ENCODE data around the gene ITPR1.

The ITPR1 gene

GRCh38 chr3:4865714-4866113, 372.6 kb downstream of the ITPR1 start:
- Mint-ChIP-seq H3K27ac (no peak overlapping the region), H3K36me3 (peaks cover 17 to 18% of the 10 kb centered on the region in 2 donors), H3K27me3 (no peaks in the 10 kb centered on the region), H3K4me1 (peaks cover 16 to 21% of the 10 kb centered on the region in 2 donors), H3K4me3 (no peak overlapping the region), H3K9me3 (peaks cover 0 to 4% of the 10 kb centered on the region in 2 donors)
- no peak for DNase-seq
- no peak for ATAC-seq (replicated peaks)

DNA sequence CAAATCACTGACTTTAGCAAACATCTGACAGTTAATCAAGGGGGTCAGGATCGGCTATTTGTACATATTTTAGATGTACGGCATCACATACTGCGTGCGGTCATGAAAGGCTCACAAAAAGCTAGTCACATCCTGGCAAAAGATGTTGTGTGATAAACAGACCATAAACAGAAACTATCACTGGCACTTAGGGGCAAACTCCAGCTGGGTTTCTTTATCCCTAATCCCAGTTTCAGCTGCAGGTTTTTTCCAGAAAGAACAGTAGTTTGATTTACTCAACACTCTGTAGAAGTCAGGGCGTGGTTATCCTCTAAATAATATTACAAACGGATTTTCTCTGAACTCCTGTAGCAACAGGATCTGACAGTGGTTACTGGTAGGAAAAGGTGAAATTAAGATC, 373.7 kb downstream of the ITPR1 start:
- no peak for DNase-seq
- H3K9me3 Mint-ChIP-seq = peaks cover 0 to 2% of the 10 kb centered on the region in 2 donors
- H3K36me3 Mint-ChIP-seq = peaks cover 8 to 13% of the 10 kb centered on the region in 2 donors
- peaks cover 16 to 21% of the 10 kb centered on the region in 2 donors for H3K4me1 Mint-ChIP-seq
- H3K27me3 Mint-ChIP-seq = no peaks in the 10 kb centered on the region
- peak overlapping the region in 1 of 2 donors; percentile 85 for H3K4me3 Mint-ChIP-seq
- no peak for ATAC-seq (replicated peaks)
- peak overlapping the region; percentile 96 for H3K27ac Mint-ChIP-seq

DNA sequence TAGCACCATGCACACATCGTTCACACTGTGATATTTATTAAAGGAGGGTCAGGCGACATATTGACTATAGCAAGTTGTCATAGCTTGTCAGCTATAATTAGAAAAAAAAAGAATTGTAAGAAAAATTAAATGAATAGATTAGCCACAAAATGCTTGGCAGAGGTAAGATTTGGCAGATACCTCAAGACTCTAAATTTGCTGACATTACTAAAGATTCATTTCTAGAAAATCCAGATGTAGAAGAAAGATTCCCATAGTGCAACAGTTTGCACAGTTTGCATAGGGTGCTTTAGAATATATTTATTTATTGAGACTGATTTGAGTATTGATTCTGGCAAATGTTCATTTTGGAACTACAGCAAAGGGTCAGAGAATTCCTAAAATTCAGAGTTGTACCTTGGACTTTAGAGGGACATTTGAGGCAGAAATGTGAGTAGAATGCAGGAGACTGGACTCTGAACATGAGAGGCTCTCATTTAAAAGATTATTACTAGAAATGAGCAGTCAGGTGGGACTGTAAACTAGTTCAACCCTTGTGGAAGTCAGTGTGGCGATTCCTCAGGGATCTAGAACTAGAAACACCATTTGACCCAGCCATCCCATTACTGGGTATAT, 384.1 kb downstream of the ITPR1 start:
- no peaks in the 10 kb centered on the region for H3K4me1 Mint-ChIP-seq
- H3K27me3 Mint-ChIP-seq = no peaks in the 10 kb centered on the region

GRCh38 chr3:4880850-4881249, 387.7 kb downstream of the ITPR1 start:
- Mint-ChIP-seq H3K4me1 (peaks cover 0 to 3% of the 10 kb centered on the region in 2 donors), H3K27ac (no peak overlapping the region), H3K36me3 (no peaks in the 10 kb centered on the region), H3K9me3 (no peaks in the 10 kb centered on the region), H3K4me3 (no peak overlapping the region), H3K27me3 (no peaks in the 10 kb centered on the region)
- ATAC-seq (replicated peaks) (no peak), DNase-seq (no peak)

More for the DNA sequence above, 384.1 kb downstream of the ITPR1 start:
- no peak overlapping the region for H3K27ac Mint-ChIP-seq
- no peak for DNase-seq
- no peak for ATAC-seq (replicated peaks)
- H3K36me3 Mint-ChIP-seq = no peaks in the 10 kb centered on the region
- no peak overlapping the region for H3K4me3 Mint-ChIP-seq
- no peaks in the 10 kb centered on the region for H3K9me3 Mint-ChIP-seq

DNA sequence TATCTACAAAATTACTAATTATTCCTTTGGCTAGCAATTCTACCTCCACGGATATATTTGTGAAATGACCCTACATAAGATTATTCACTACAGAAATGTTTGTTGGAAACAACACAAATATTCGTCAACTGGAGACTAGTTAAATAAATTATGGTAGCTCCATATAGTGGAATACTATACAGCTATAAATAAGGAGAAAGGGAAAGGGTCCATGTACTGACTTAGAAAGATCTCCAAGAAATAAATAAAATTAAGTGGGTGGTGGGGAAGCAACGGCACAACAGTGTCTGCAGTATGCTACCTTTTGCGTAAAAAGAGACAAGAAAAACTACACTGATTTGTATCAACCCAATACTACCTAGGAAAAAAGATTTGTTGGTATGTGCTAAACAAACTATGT, 389.4 kb downstream of the ITPR1 start:
- Mint-ChIP-seq H3K36me3 (no peaks in the 10 kb centered on the region), H3K27ac (no peak overlapping the region), H3K9me3 (no peaks in the 10 kb centered on the region), H3K4me1 (peaks cover 5 to 8% of the 10 kb centered on the region in 2 donors), H3K27me3 (no peaks in the 10 kb centered on the region), H3K4me3 (no peak overlapping the region)
- DNase-seq (no peak), ATAC-seq (replicated peaks) (no peak)

- Mint-ChIP-seq H3K9me3 (no peaks in the 10 kb centered on the region), H3K27ac (no peak overlapping the region), H3K4me3 (no peak overlapping the region), H3K36me3 (no peaks in the 10 kb centered on the region), H3K4me1 (peaks cover 5 to 8% of the 10 kb centered on the region in 2 donors), H3K27me3 (no peaks in the 10 kb centered on the region)
- DNase-seq (no peak), ATAC-seq (replicated peaks) (no peak)
These were observed 389.9 kb downstream of the ITPR1 start for GRCh38 chr3:4883011-4883410.

DNA sequence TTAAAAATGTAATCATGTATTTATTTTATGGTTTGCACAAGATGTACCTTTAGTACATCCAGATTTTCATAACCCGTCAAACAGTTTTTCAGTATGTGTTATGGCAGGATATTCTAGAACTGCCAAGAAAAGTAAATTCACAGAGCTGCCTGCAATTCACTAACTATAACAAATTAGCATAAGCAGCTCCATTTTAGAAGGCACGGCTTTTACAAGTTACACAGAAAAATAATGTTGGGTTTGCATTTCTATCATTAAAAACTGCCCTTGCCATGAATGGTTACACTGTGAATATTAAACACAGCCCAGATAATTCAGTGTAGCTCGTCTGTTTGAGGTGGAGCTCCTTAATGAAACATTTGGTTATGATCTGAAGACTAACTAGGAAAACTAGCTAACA, 391.7 kb downstream of the ITPR1 start:
- Mint-ChIP-seq H3K9me3 (no peaks in the 10 kb centered on the region), H3K36me3 (peaks cover 0 to 3% of the 10 kb centered on the region in 2 donors), H3K4me1 (peaks cover 21 to 23% of the 10 kb centered on the region in 2 donors), H3K27me3 (no peaks in the 10 kb centered on the region), H3K4me3 (no peak overlapping the region), H3K27ac (no peak overlapping the region)
- DNase-seq (no peak), ATAC-seq (replicated peaks) (no peak)

GRCh38 chr3:4885316-4885715, 392.2 kb downstream of the ITPR1 start:
- H3K27ac Mint-ChIP-seq = no peak overlapping the region
- no peaks in the 10 kb centered on the region for H3K9me3 Mint-ChIP-seq
- ATAC-seq (replicated peaks) (no peak), DNase-seq (no peak)
- peaks cover 0 to 4% of the 10 kb centered on the region in 2 donors for H3K36me3 Mint-ChIP-seq
- no peak overlapping the region for H3K4me3 Mint-ChIP-seq
- H3K27me3 Mint-ChIP-seq = no peaks in the 10 kb centered on the region
- H3K4me1 Mint-ChIP-seq = peaks cover 22 to 25% of the 10 kb centered on the region in 2 donors

GRCh38 chr3:4886448-4886847, 393.3 kb downstream of the ITPR1 start:
- Mint-ChIP-seq H3K36me3 (peaks cover 0 to 4% of the 10 kb centered on the region in 2 donors), H3K4me3 (no peak overlapping the region), H3K27me3 (no peaks in the 10 kb centered on the region), H3K4me1 (peaks cover 22 to 25% of the 10 kb centered on the region in 2 donors), H3K9me3 (no peaks in the 10 kb centered on the region), H3K27ac (no peak overlapping the region)
- no peak for DNase-seq
- no peak for ATAC-seq (replicated peaks)

DNA sequence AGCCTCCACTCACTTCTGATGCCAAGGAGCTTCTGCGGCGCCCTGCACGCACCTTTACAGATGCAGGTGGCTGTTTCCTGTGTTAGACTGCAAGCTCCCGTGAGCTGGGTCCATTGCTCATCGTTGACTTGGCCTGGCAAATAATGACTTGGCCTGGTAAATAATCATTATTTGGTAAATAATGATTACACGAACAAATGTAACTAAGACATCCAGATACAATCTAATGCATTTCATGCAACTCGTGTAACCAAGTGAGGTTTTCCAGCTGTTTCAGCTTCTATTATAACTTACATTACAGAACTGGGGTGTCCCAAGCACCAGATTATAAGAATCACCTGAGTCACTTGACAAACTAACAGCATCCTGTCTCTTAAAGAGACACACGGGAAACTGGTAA, 394.0 kb downstream of the ITPR1 start:
- Mint-ChIP-seq H3K4me3 (no peak overlapping the region), H3K4me1 (peaks cover 22 to 25% of the 10 kb centered on the region in 2 donors), H3K36me3 (peaks cover 0 to 4% of the 10 kb centered on the region in 2 donors), H3K27me3 (no peaks in the 10 kb centered on the region), H3K27ac (no peak overlapping the region), H3K9me3 (no peaks in the 10 kb centered on the region)
- ATAC-seq (replicated peaks) = no peak
- DNase-seq = no peak

GRCh38 chr3:4888913-4889846, 396.0 kb downstream of the ITPR1 start:
- Mint-ChIP-seq H3K36me3 (peaks cover 0 to 4% of the 10 kb centered on the region in 2 donors), H3K4me3 (peak overlapping the region in 1 of 2 donors; percentile 1), H3K4me1 (peaks cover 29 to 34% of the 10 kb centered on the region in 2 donors), H3K9me3 (no peaks in the 10 kb centered on the region), H3K27me3 (no peaks in the 10 kb centered on the region), H3K27ac (peak overlapping the region; percentile 43)
- peak; percentile 92 to 95 for ATAC-seq (replicated peaks)
- DNase-seq = peak; percentile 44

GRCh38 chr3:4889896-4890295, 396.7 kb downstream of the ITPR1 start:
- no peaks in the 10 kb centered on the region for H3K27me3 Mint-ChIP-seq
- peaks cover 0 to 4% of the 10 kb centered on the region in 2 donors for H3K36me3 Mint-ChIP-seq
- peak overlapping the region; percentile 43 for H3K27ac Mint-ChIP-seq
- H3K4me3 Mint-ChIP-seq = no peak overlapping the region
- DNase-seq (no peak), ATAC-seq (replicated peaks) (no peak)
- peaks cover 29 to 34% of the 10 kb centered on the region in 2 donors for H3K4me1 Mint-ChIP-seq
- no peaks in the 10 kb centered on the region for H3K9me3 Mint-ChIP-seq

GRCh38 chr3:4894891-4895530, 401.9 kb downstream of the ITPR1 start:
- Mint-ChIP-seq H3K9me3 (no peaks in the 10 kb centered on the region), H3K4me1 (peaks cover 25 to 29% of the 10 kb centered on the region in 2 donors), H3K27me3 (no peaks in the 10 kb centered on the region), H3K27ac (no peak overlapping the region), H3K36me3 (no peaks in the 10 kb centered on the region), H3K4me3 (no peak overlapping the region)
- ATAC-seq (replicated peaks) (no peak), DNase-seq (no peak)

DNA sequence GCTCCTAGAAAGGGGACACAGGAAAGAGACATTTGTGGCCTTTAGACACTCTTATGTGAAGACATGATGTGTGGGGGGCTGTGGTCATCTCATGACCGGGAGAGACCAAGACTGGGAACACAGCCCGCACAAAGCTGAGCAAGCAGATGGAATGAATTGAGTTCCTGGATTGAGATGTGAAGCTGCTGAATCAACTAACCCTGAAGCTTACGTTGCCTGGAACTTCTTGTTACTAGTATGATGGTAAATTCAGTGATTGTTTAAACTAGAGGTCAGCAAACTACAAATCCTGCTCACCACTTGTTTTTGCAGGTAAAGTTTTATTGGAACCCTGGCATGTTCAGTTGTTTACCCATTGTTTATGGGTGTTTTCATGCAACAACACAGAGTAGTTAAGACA, 402.7 kb downstream of the ITPR1 start:
- no peak overlapping the region for H3K4me3 Mint-ChIP-seq
- H3K27ac Mint-ChIP-seq = no peak overlapping the region
- no peaks in the 10 kb centered on the region for H3K36me3 Mint-ChIP-seq
- peaks cover 25 to 28% of the 10 kb centered on the region in 2 donors for H3K4me1 Mint-ChIP-seq
- ATAC-seq (replicated peaks) = no peak
- H3K27me3 Mint-ChIP-seq = no peaks in the 10 kb centered on the region
- DNase-seq = no peak
- no peaks in the 10 kb centered on the region for H3K9me3 Mint-ChIP-seq
